WTC11 (cell line): ENCODE measurements around the gene COQ6. TPM values are rescaled to one million over a fixed set of nuclear protein-coding genes. Genes with fewer than 3 reads are reported as not detected.
A peak's percentile ranks its signal among the peaks of the same experiment; 100 is the strongest.

ENCODE experiments used
- ATAC-seq: fragments of 200-7000 bp; cut with Tn5 transposase; 2 replicates; pipeline ENCODE4 v1.10.0; 2021; ENCODE audit warnings: mild to moderate bottlenecking, moderate library complexity
- Bru-seq: library from RNA; stranded (reverse); fragments of 400-500 nt; gene quantifications from one replicate; lab custom pipeline; 2021; lab: Mats Ljungman, UMichigan
- CTCF ChIA-PET: fragments of 300-600 bp; sonication (Branson Sonifier 250); formaldehyde crosslinking; loops from one replicate; lab custom pipeline; 2021; ENCODE audit warnings: antibody characterized with exemption; lab: Charles Lee
- POLR2A ChIA-PET: fragments of 350-600 bp; sonication (Branson Sonifier 250); formaldehyde crosslinking; loops from one replicate; lab custom pipeline; 2021; ENCODE audit warnings: antibody characterized with exemption; lab: Charles Lee
- DNase-seq: peaks from one replicate; pipeline ENCODE4 v3.0.0; 2021; ENCODE audit warnings: low spot score
- H3K27ac Mint-ChIP-seq: 2 replicates; pipeline ENCODE4 v1.8.0; 2021; ENCODE audit warnings: mixed read lengths
- H3K27me3 Mint-ChIP-seq: 2 replicates; pipeline ENCODE4 v1.8.0; 2021; ENCODE audit warnings: low read depth, mild to moderate bottlenecking, moderate library complexity, mixed read lengths
- H3K36me3 Mint-ChIP-seq: 2 replicates; pipeline ENCODE4 v1.8.0; 2021; ENCODE audit warnings: mixed read lengths
- H3K4me1 Mint-ChIP-seq: 2 replicates; pipeline ENCODE4 v1.8.0; 2022; ENCODE audit warnings: mixed read lengths
- H3K4me3 Mint-ChIP-seq: 2 replicates; pipeline ENCODE4 v1.8.0; 2021; ENCODE audit warnings: mild to moderate bottlenecking, moderate library complexity, mixed read lengths
- H3K9me3 Mint-ChIP-seq: 2 replicates; pipeline ENCODE4 v1.8.0; 2021; ENCODE audit warnings: mixed read lengths
- CBFB ChIP-seq: sonication (generic); formaldehyde crosslinking; IDR thresholded peaks from 2 replicates; pipeline ENCODE4 v1.8.1; 2022; ENCODE audit warnings: mild to moderate bottlenecking, low read depth, missing genetic modification reagents
- CREB1 ChIP-seq: sonication (generic); formaldehyde crosslinking; IDR thresholded peaks from 2 replicates; pipeline ENCODE4 v1.8.0; 2023; ENCODE audit warnings: mild to moderate bottlenecking, missing genetic modification reagents
- ESRRA ChIP-seq: sonication (generic); formaldehyde crosslinking; IDR thresholded peaks from 2 replicates; pipeline ENCODE4 v1.8.1; 2022; ENCODE audit warnings: mild to moderate bottlenecking, missing genetic modification reagents, borderline replicate concordance
- ETV6 ChIP-seq: sonication (generic); formaldehyde crosslinking; IDR thresholded peaks from 2 replicates; pipeline ENCODE4 v1.8.1; 2022; ENCODE audit warnings: mild to moderate bottlenecking, missing genetic modification reagents
- FOXK1 ChIP-seq: sonication (generic); formaldehyde crosslinking; IDR thresholded peaks from 2 replicates; pipeline ENCODE4 v1.8.0; 2022; ENCODE audit warnings: mild to moderate bottlenecking, moderate library complexity, missing genetic modification reagents
- FOXP1 ChIP-seq: sonication (generic); formaldehyde crosslinking; IDR thresholded peaks from 2 replicates; pipeline ENCODE4 v1.8.0; 2022; ENCODE audit warnings: missing genetic modification reagents, mild to moderate bottlenecking, moderate library complexity, borderline replicate concordance
- JAZF1 ChIP-seq: fragments of 250-450 bp; sonication (Bioruptor Pico); IDR thresholded peaks from 2 replicates; pipeline ENCODE4 v1.9.0; 2021; ENCODE audit warnings: moderate library complexity, mild to moderate bottlenecking, inconsistent platforms
- MYBL2 ChIP-seq: sonication (generic); formaldehyde crosslinking; IDR thresholded peaks from 2 replicates; pipeline ENCODE4 v1.8.1; 2023; ENCODE audit warnings: mild to moderate bottlenecking, moderate library complexity, missing genetic modification reagents
- NFE2L1 ChIP-seq: sonication (generic); formaldehyde crosslinking; IDR thresholded peaks from 2 replicates; pipeline ENCODE4 v1.8.1; 2023; ENCODE audit warnings: missing genetic modification reagents
- NFYB ChIP-seq: sonication (generic); formaldehyde crosslinking; conservative IDR thresholded peaks from 2 replicates; pipeline ENCODE4 v1.8.0; 2022; ENCODE audit warnings: low read depth, missing genetic modification reagents
- SMAD3 ChIP-seq: sonication (generic); formaldehyde crosslinking; IDR thresholded peaks from 2 replicates; pipeline ENCODE4 v1.8.0; 2022; ENCODE audit warnings: missing genetic modification reagents, mild to moderate bottlenecking, borderline replicate concordance
- SP1 ChIP-seq: sonication (generic); formaldehyde crosslinking; conservative IDR thresholded peaks from 2 replicates; pipeline ENCODE4 v1.8.1; 2022; ENCODE audit warnings: missing genetic modification reagents
- TEAD1 ChIP-seq: sonication (generic); formaldehyde crosslinking; IDR thresholded peaks from 2 replicates; pipeline ENCODE4 v1.8.0; 2022; ENCODE audit warnings: mild to moderate bottlenecking, missing genetic modification reagents
- TEAD4 ChIP-seq: sonication (generic); formaldehyde crosslinking; IDR thresholded peaks from 2 replicates; pipeline ENCODE4 v1.8.0; 2022; ENCODE audit warnings: mild to moderate bottlenecking, missing genetic modification reagents
- ZNF121 ChIP-seq: sonication (generic); formaldehyde crosslinking; IDR thresholded peaks from 2 replicates; pipeline ENCODE4 v1.8.0; 2023; ENCODE audit warnings: missing genetic modification reagents
- ZNF232 ChIP-seq: sonication (generic); formaldehyde crosslinking; IDR thresholded peaks from 2 replicates; pipeline ENCODE4 v1.8.0; 2022; ENCODE audit warnings: mild to moderate bottlenecking, missing genetic modification reagents
- long read RNA-seq, 3 experiments: library from RNA in 1 of 3; library from capped mRNA in 1 of 3; library from polyadenylated mRNA in 1 of 3; unstranded in 2 of 3; stranded (forward) in 1 of 3; transcript quantifications; one replicate each; pipeline ENCODE4 v2.0.0, GENCODE V29; 2021
- total RNA-seq: library from RNA; stranded (reverse); gene quantifications from 3 replicates; pipeline ENCODE4 v1.2.3, GENCODE V29; 2021
- TF ChIP-seq, protein P1 (sequence below): sonication (generic); formaldehyde crosslinking; IDR thresholded peaks from 2 replicates; pipeline ENCODE4 v1.8.1; 2023; ENCODE audit warnings: mild to moderate bottlenecking, missing genetic modification reagents
- TF ChIP-seq, protein P2 (sequence below): sonication (generic); formaldehyde crosslinking; IDR thresholded peaks from 2 replicates; pipeline ENCODE4 v1.8.1; 2022; ENCODE audit warnings: mild to moderate bottlenecking, missing genetic modification reagents, moderate library complexity, borderline replicate concordance
- TF ChIP-seq, protein P3 (sequence below): sonication (generic); formaldehyde crosslinking; IDR thresholded peaks from 2 replicates; pipeline ENCODE4 v1.8.1; 2023; ENCODE audit warnings: mild to moderate bottlenecking, moderate library complexity, missing genetic modification reagents
- TF ChIP-seq, protein P4 (sequence below): sonication (generic); formaldehyde crosslinking; IDR thresholded peaks from 2 replicates; pipeline ENCODE4 v1.8.1; 2022; ENCODE audit warnings: missing genetic modification reagents, borderline replicate concordance
- TF ChIP-seq, protein P5 (sequence below): sonication (generic); formaldehyde crosslinking; IDR thresholded peaks from 2 replicates; pipeline ENCODE4 v1.8.0; 2023; ENCODE audit warnings: missing genetic modification reagents
- TF ChIP-seq, protein P6 (sequence below): sonication (generic); formaldehyde crosslinking; IDR thresholded peaks from 2 replicates; pipeline ENCODE4 v1.8.1; 2022; ENCODE audit warnings: low read depth, mild to moderate bottlenecking, moderate library complexity, missing genetic modification reagents, borderline replicate concordance
- TF ChIP-seq, protein P7 (sequence below): sonication (generic); formaldehyde crosslinking; IDR thresholded peaks from 2 replicates; pipeline ENCODE4 v1.8.0; 2022; ENCODE audit warnings: mild to moderate bottlenecking, missing genetic modification reagents

COQ6 gene
- 9.1 to 10.5 TPM (median 10.4 TPM) in 3 replicates for total RNA-seq
- Bru-seq, nascent RNA = percentile 60 among the genes with signal in this experiment
- long read RNA-seq, experiment 1, transcript COQ6-201 (12 exons, 2,118 nt) = major isoform, 29 of 44 reads
- long read RNA-seq, experiment 1, partial matches to known transcripts = 0 of 44 reads
- long read RNA-seq, experiment 1, other reads (novel, unspliced or antisense) = 14 of 44 reads
- long read RNA-seq, experiment 2, transcript COQ6-201 (12 exons, 2,118 nt) = major isoform, 10 of 14 reads
- long read RNA-seq, experiment 2, partial matches to known transcripts = 1 of 14 reads
- long read RNA-seq, experiment 2, other reads (novel, unspliced or antisense) = 3 of 14 reads
- long read RNA-seq, experiment 3, transcript COQ6-201 (12 exons, 2,118 nt) = major isoform, 12 of 18 reads
- long read RNA-seq, experiment 3, partial matches to known transcripts = 0 of 18 reads
- long read RNA-seq, experiment 3, other reads (novel, unspliced or antisense) = 4 of 18 reads

DNA sequence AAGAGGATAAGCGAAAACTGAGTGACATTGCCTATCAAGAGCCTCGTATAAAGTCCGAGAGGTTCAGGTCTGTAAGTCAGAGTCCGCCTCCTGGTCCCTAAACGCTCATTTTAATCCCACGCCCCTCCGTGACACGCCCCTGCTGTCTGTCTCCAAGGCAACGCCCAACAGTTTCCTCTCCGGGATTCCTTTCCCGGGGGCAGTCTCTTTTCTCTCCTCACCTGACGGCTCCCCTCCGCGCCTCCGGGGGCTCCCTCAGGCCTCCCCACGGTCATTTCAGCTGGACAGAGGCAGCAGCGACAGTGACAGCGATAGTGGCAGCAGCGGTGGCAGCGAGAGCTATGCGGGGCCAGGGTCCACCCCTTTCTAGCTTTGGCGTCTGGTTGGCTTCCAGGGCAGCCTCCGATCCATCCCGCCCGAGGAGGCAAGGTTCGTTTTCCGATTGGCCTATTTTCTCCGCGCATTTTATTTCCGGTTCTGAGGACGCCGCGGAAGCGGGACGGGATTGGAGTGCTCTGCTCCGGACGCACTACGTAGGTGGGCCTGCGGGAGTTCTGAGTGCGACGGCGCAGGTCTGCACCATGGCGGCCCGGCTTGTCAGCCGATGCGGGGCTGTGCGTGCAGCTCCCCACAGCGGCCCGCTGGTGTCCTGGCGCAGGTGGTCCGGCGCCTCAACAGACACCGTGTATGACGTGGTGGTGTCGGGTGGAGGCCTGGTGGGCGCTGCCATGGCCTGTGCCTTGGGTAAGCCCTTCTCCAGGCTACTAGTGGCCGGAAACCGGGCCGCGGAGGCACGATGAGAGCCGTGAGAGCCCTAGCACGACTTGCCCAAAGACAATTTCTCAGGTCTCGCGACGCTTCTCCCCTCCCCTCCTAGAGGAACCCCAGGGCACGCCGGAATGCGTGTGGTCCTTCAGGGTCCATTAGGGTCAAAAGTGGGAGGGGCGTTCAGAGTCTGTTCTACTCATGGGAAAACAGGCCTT is at the start of gene COQ6, which contains the start of gene FAM161B:
TSS of gene COQ6 (plus strand) at position 551 of the 983 bp plus-strand sequence. CDS start at position 582, 31 bp downstream.
TSS of gene FAM161B (minus strand) at position 343 of the 983 bp plus-strand sequence. CDS start at position 275, 68 bp downstream.
- DNase-seq = peak; percentile 90
- ChIA-PET POLR2A (interaction anchor here (0.7 to 1.0 kb wide), 2 partner anchors 63 to 110 kb away, joined by 3 to 4 read pairs; partner anchors contain the start of gene ZNF410), CTCF (interaction anchor here (0.6 to 1.3 kb wide), 5 partner anchors 9 to 221 kb away, joined by 3 to 9 read pairs (median 4); partner anchors contain the start of gene PTGR2)
- H3K9me3 Mint-ChIP-seq = no peaks in the 10 kb centered on the region
- peak; percentile 94 for ATAC-seq
- H3K36me3 Mint-ChIP-seq = peaks cover 7% of the 10 kb centered on the region
- H3K27me3 Mint-ChIP-seq = peaks cover 18% of the 10 kb centered on the region; the same call in 1 of the 2 replicates
- peak within 1 kb of the TSS; percentile 88 for H3K4me3 Mint-ChIP-seq
- peak within 1 kb of the TSS; percentile 90 for H3K27ac Mint-ChIP-seq
- peaks cover 6% of the 10 kb centered on the region for H3K4me1 Mint-ChIP-seq
- TF ChIP-seq JAZF1 (CRISPR knock-in tag) (no peak), TEAD1 (CRISPR knock-in tag) (0 out of 2 replicates have a peak, but pooled peaks have one; percentile 13), SMAD3 (CRISPR knock-in tag) (peak; percentile 49; the same call in 1 of the 2 replicates), ETV6 (peak; percentile 81), ZNF121 (0 out of 2 replicates have a peak, but pooled peaks have one; percentile 35), ZNF232 (CRISPR knock-in tag) (0 out of 2 replicates have a peak, but pooled peaks have one; percentile 66), CREB1 (CRISPR knock-in tag) (no peak), FOXK1 (CRISPR knock-in tag) (peak; percentile 85; the same call in 1 of the 2 replicates), CBFB (CRISPR knock-in tag) (no peak), TEAD4 (CRISPR knock-in tag) (0 out of 2 replicates have a peak, but pooled peaks have one; percentile 52), ESRRA (CRISPR knock-in tag) (peak; percentile 82), NFYB (CRISPR knock-in tag) (peak; percentile 61), FOXP1 (CRISPR knock-in tag) (peak; percentile 71), NFE2L1 (CRISPR knock-in tag) (0 out of 2 replicates have a peak, but pooled peaks have one; percentile 11), SP1 (peak; percentile 78), MYBL2 (CRISPR knock-in tag) (0 out of 2 replicates have a peak, but pooled peaks have one; percentile 13)
- TF ChIP-seq, protein P1, sequence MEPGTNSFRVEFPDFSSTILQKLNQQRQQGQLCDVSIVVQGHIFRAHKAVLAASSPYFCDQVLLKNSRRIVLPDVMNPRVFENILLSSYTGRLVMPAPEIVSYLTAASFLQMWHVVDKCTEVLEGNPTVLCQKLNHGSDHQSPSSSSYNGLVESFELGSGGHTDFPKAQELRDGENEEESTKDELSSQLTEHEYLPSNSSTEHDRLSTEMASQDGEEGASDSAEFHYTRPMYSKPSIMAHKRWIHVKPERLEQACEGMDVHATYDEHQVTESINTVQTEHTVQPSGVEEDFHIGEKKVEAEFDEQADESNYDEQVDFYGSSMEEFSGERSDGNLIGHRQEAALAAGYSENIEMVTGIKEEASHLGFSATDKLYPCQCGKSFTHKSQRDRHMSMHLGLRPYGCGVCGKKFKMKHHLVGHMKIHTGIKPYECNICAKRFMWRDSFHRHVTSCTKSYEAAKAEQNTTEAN (CRISPR knock-in tag) = 0 out of 2 replicates have a peak, but pooled peaks have one; percentile 27
- TF ChIP-seq, protein P2, sequence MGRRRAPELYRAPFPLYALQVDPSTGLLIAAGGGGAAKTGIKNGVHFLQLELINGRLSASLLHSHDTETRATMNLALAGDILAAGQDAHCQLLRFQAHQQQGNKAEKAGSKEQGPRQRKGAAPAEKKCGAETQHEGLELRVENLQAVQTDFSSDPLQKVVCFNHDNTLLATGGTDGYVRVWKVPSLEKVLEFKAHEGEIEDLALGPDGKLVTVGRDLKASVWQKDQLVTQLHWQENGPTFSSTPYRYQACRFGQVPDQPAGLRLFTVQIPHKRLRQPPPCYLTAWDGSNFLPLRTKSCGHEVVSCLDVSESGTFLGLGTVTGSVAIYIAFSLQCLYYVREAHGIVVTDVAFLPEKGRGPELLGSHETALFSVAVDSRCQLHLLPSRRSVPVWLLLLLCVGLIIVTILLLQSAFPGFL = 0 out of 2 replicates have a peak, but pooled peaks have one; percentile 29
- TF ChIP-seq, protein P3, sequence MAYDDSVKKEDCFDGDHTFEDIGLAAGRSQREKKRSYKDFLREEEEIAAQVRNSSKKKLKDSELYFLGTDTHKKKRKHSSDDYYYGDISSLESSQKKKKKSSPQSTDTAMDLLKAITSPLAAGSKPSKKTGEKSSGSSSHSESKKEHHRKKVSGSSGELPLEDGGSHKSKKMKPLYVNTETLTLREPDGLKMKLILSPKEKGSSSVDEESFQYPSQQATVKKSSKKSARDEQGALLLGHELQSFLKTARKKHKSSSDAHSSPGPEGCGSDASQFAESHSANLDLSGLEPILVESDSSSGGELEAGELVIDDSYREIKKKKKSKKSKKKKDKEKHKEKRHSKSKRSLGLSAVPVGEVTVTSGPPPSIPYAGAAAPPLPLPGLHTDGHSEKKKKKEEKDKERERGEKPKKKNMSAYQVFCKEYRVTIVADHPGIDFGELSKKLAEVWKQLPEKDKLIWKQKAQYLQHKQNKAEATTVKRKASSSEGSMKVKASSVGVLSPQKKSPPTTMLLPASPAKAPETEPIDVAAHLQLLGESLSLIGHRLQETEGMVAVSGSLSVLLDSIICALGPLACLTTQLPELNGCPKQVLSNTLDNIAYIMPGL (CRISPR knock-in tag) = peak; percentile 41; the same call in 1 of the 2 replicates
- TF ChIP-seq, protein P4, sequence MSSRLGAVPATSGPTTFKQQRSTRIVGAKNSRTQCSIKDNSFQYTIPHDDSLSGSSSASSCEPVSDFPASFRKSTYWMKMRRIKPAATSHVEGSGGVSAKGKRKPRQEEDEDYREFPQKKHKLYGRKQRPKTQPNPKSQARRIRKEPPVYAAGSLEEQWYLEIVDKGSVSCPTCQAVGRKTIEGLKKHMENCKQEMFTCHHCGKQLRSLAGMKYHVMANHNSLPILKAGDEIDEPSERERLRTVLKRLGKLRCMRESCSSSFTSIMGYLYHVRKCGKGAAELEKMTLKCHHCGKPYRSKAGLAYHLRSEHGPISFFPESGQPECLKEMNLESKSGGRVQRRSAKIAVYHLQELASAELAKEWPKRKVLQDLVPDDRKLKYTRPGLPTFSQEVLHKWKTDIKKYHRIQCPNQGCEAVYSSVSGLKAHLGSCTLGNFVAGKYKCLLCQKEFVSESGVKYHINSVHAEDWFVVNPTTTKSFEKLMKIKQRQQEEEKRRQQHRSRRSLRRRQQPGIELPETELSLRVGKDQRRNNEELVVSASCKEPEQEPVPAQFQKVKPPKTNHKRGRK = no peak
- TF ChIP-seq, protein P5, sequence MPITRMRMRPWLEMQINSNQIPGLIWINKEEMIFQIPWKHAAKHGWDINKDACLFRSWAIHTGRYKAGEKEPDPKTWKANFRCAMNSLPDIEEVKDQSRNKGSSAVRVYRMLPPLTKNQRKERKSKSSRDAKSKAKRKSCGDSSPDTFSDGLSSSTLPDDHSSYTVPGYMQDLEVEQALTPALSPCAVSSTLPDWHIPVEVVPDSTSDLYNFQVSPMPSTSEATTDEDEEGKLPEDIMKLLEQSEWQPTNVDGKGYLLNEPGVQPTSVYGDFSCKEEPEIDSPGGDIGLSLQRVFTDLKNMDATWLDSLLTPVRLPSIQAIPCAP (CRISPR knock-in tag) = no peak; the same call in 1 of the 2 replicates
- TF ChIP-seq, protein P6, sequence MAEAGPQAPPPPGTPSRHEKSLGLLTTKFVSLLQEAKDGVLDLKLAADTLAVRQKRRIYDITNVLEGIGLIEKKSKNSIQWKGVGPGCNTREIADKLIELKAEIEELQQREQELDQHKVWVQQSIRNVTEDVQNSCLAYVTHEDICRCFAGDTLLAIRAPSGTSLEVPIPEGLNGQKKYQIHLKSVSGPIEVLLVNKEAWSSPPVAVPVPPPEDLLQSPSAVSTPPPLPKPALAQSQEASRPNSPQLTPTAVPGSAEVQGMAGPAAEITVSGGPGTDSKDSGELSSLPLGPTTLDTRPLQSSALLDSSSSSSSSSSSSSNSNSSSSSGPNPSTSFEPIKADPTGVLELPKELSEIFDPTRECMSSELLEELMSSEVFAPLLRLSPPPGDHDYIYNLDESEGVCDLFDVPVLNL (CRISPR knock-in tag) = 0 out of 2 replicates have a peak, but pooled peaks have one; percentile 30
- TF ChIP-seq, protein P7, sequence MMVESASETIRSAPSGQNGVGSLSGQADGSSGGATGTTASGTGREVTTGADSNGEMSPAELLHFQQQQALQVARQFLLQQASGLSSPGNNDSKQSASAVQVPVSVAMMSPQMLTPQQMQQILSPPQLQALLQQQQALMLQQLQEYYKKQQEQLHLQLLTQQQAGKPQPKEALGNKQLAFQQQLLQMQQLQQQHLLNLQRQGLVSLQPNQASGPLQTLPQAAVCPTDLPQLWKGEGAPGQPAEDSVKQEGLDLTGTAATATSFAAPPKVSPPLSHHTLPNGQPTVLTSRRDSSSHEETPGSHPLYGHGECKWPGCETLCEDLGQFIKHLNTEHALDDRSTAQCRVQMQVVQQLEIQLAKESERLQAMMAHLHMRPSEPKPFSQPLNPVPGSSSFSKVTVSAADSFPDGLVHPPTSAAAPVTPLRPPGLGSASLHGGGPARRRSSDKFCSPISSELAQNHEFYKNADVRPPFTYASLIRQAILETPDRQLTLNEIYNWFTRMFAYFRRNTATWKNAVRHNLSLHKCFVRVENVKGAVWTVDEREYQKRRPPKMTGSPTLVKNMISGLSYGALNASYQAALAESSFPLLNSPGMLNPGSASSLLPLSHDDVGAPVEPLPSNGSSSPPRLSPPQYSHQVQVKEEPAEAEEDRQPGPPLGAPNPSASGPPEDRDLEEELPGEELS (CRISPR knock-in tag) = peak; percentile 76
